B cell (primary cell): Measurements from ENCODE around the gene KLHL35. TPM values are rescaled to one million over a fixed set of nuclear protein-coding genes. Genes with fewer than 3 reads are reported as not detected.

Experiments
- ATAC-seq: fragments of 200-7000 bp; cut with Tn5 transposase; one replicate; pipeline ENCODE4 v1.10.0; 2021; ENCODE audit warnings: low read depth, mild to moderate bottlenecking, moderate number of reproducible peaks, moderate library complexity
- CTCF ChIA-PET: fragments of 350-600 bp; sonication (Branson Sonifier 250); formaldehyde crosslinking; loops from one replicate; lab custom pipeline; 2021; ENCODE audit warnings: antibody characterized with exemption, inconsistent platforms; lab: Charles Lee
- POLR2A ChIA-PET: fragments of 350-600 bp; sonication (Branson Sonifier 250); formaldehyde crosslinking; loops from one replicate; lab custom pipeline; 2021; ENCODE audit warnings: antibody characterized with exemption; lab: Charles Lee
- DNase-seq: peaks from one replicate; pipeline ENCODE4 v3.0.0; 2013
- H2AFZ ChIP-seq: 2 replicates; pipeline ENCODE4 v1.6.1; 2012; ENCODE audit warnings: mild to moderate bottlenecking, low read depth, low read length; ENCODE audit not compliant: insufficient read depth, poor library complexity, severe bottlenecking
- H3K27ac ChIP-seq, 2 donors: 1 replicate in 1 of 2; 2 replicates in 1 of 2; pipeline ENCODE4 v1.5.1; 2012 to 2013; ENCODE audit warnings: low read length in 2 of 2, mild to moderate bottlenecking in 2 of 2, moderate library complexity in 1 of 2
- H3K27me3 ChIP-seq, 4 experiments: fragments of 200-600 bp in 1 of 4; sonication (generic) in 1 of 4; replicated peaks in 1 of 4; 1 replicate in 2 of 4; 2 replicates in 2 of 4; pipeline versions ENCODE4 v1.6.1 to v1.7.0; 2013 to 2016; ENCODE audit warnings: low read length in 3 of 4, mild to moderate bottlenecking in 2 of 4, mixed read lengths in 1 of 4, moderate library complexity in 1 of 4; ENCODE audit not compliant: insufficient read depth in 4 of 4, control insufficient read depth in 3 of 4; ENCODE audit errors: control extremely low read depth in 1 of 4
- H3K36me3 ChIP-seq, 2 experiments: replicated peaks in 1 of 2; 1 replicate in 1 of 2; 2 replicates in 1 of 2; pipeline versions ENCODE4 v1.6.1 to v1.7.1; 2013; ENCODE audit warnings: low read length in 1 of 2; ENCODE audit not compliant: insufficient read depth in 2 of 2, control insufficient read depth in 1 of 2; ENCODE audit errors: control extremely low read depth in 1 of 2, extremely low read depth in 1 of 2
- H3K4me1 ChIP-seq, 2 donors: fragments of 200-600 bp in 1 of 2; sonication (generic) in 1 of 2; 1 replicate in 1 of 2; 2 replicates in 1 of 2; pipeline versions ENCODE4 v1.5.1 to v1.6.1; 2013 to 2017; ENCODE audit warnings: low read length in 2 of 2; ENCODE audit not compliant: control insufficient read depth in 2 of 2, insufficient read depth in 2 of 2
- H3K4me2 ChIP-seq: replicated peaks from 2 replicates; pipeline ENCODE3; 2012; ENCODE audit warnings: mild to moderate bottlenecking, low read depth, low read length; ENCODE audit not compliant: poor library complexity, severe bottlenecking
- H3K4me3 ChIP-seq, 5 experiments: fragments of 200-600 bp in 1 of 5; sonication (generic) in 1 of 5; 1 replicate in 3 of 5; 2 replicates in 2 of 5; pipeline versions ENCODE4 v1.5.1 to v1.7.0; 2011 to 2016; ENCODE audit warnings: low read length in 4 of 5, mild to moderate bottlenecking in 4 of 5, low read depth in 2 of 5, control low read depth in 1 of 5, moderate library complexity in 1 of 5; ENCODE audit not compliant: insufficient read depth in 1 of 5; ENCODE audit errors: control extremely low read depth in 1 of 5, extremely low read depth in 1 of 5
- H3K79me2 ChIP-seq: fragments of 200-600 bp; sonication (generic); one replicate; pipeline ENCODE4 v1.6.0; 2016; ENCODE audit warnings: low read length; ENCODE audit not compliant: control insufficient read depth, insufficient read depth
- H3K9ac ChIP-seq: fragments of 200-600 bp; sonication (generic); 2 replicates; pipeline ENCODE4 v1.6.1; 2017; ENCODE audit warnings: mild to moderate bottlenecking, low read length, moderate library complexity
- H3K9me3 ChIP-seq, 3 donors: one replicate each; pipeline versions ENCODE4 v1.6.1 to v1.7.1; 2013; ENCODE audit warnings: low read length in 2 of 3; ENCODE audit not compliant: control insufficient read depth in 2 of 3, insufficient read depth in 1 of 3; ENCODE audit errors: control extremely low read depth in 1 of 3
- H4K20me1 ChIP-seq: 2 replicates; pipeline ENCODE4 v1.6.0; 2012; ENCODE audit warnings: mild to moderate bottlenecking, low read length; ENCODE audit not compliant: insufficient read depth, control insufficient read depth, poor library complexity, severe bottlenecking
- H3K27ac Mint-ChIP-seq: one replicate; pipeline ENCODE4 v1.8.0; 2021; ENCODE audit warnings: mixed read lengths
- H3K27me3 Mint-ChIP-seq: one replicate; pipeline ENCODE4 v1.8.0; 2021; ENCODE audit warnings: mixed read lengths
- H3K4me1 Mint-ChIP-seq: one replicate; pipeline ENCODE4 v1.8.0; 2021; ENCODE audit warnings: mixed read lengths
- H3K4me3 Mint-ChIP-seq: one replicate; pipeline ENCODE4 v1.8.0; 2021; ENCODE audit warnings: mixed read lengths
- H3K9me3 Mint-ChIP-seq: one replicate; pipeline ENCODE4 v1.8.0; 2022; ENCODE audit warnings: mixed read lengths; ENCODE audit not compliant: insufficient read depth
- CTCF ChIP-seq: fragments of 200-600 bp; IDR thresholded peaks from one replicate; pipeline ENCODE4 v1.8.0; 2022; ENCODE audit warnings: antibody characterized with exemption, mild to moderate bottlenecking
- EZH2 ChIP-seq: IDR thresholded peaks from 2 replicates; pipeline ENCODE4 v1.6.1; 2012; ENCODE audit warnings: borderline replicate concordance, low read depth, mild to moderate bottlenecking, moderate library complexity, low read length; ENCODE audit not compliant: insufficient read depth, poor library complexity, severe bottlenecking
- WGBS: methylation state at CpG from one replicate; pipeline ENCODE4 v1.1.5; 2013; ENCODE audit warnings: missing lambda C conversion rate; ENCODE audit not compliant: insufficient coverage; 5-methylcytosine and 5-hydroxymethylcytosine counted together
- intact Hi-C: fragments of 100-400 bp; cut with micrococcal nuclease; formaldehyde crosslinking; loops from one replicate; pipeline ENCODE4 v1.10.0; 2022
- polyA plus RNA-seq: library from polyadenylated mRNA; depleted of rRNA; stranded (reverse); fragments of >200 nt; gene quantifications from 2 replicates; pipeline ENCODE4 v1.2.3, GENCODE V29; 2012
- total RNA-seq, 2 donors: library from RNA; stranded (reverse); fragments of 120-200 nt in 1 of 2; gene quantifications; 1 replicate in 1 of 2; 2 replicates in 1 of 2; pipeline versions ENCODE4 v1.2.3 to v1.2.4, GENCODE V29; 2013 to 2022

Gene KLHL35
- total and polyA plus RNA-seq, 2 donors (not counting 1 experiment from before 2014, with no cell fraction given) = 0.55 to 0.59 TPM

- ChIA-PET CTCF (interaction anchor here (0.7 to 13.7 kb wide), 25 partner anchors 8 to 375 kb away, joined by 3 to 347 read pairs (median 3); partner anchors contain the start of gene GDPD5), POLR2A (no interaction called here)
- peak overlapping the region; percentile 23 for H2AFZ ChIP-seq
- no peak overlapping the region for H3K27ac Mint-ChIP-seq
- TF ChIP-seq EZH2 (no peak), CTCF (peak; percentile 98)
- intact Hi-C loops = loop anchor here (1.0 to 5.0 kb wide), 2 partner anchors 56 to 242 kb away; no protein-coding TSS in a partner anchor
- H3K9me3 ChIP-seq = no peaks in the 10 kb centered on the region
- H3K9ac ChIP-seq = no peak overlapping the region
- H3K27me3 ChIP-seq = peaks cover 0 to 10% (median 2%) of the 10 kb centered on the region in 4 experiments
- no peaks in the 10 kb centered on the region for H3K9me3 Mint-ChIP-seq
- H3K4me2 ChIP-seq = peak overlapping the region; percentile 18
- H3K4me1 Mint-ChIP-seq = peaks cover 2% of the 10 kb centered on the region
- H3K27ac ChIP-seq = no peak overlapping the region
- 0% methylated on average over 6 of the region's 24 CpGs for WGBS
- no peaks in the 10 kb centered on the region for H3K79me2 ChIP-seq
- no peaks in the 10 kb centered on the region for H4K20me1 ChIP-seq
- ATAC-seq (peak; percentile 67), DNase-seq (peak; percentile 86)
- H3K27me3 Mint-ChIP-seq = peaks cover 6% of the 10 kb centered on the region
- no peak overlapping the region for H3K4me3 Mint-ChIP-seq
- H3K36me3 ChIP-seq = no peaks in the 10 kb centered on the region
- no peak overlapping the region for H3K4me3 ChIP-seq
- H3K4me1 ChIP-seq = peaks cover 4 to 6% of the 10 kb centered on the region in 2 donors
Observed at GRCh38 chr11:75384438-75385080, 48.4 kb downstream of the KLHL35 start.

GRCh38 chr11:75383246-75383645 is 49.8 kb downstream of the KLHL35 start:
- POLR2A ChIA-PET = no interaction called here

More at GRCh38 chr11:75383246-75383645, 49.8 kb downstream of the KLHL35 start:
- WGBS = 40% methylated on average over 3 of the region's 3 CpGs
- Histone ChIP-seq H3K4me1 (peaks cover 0 to 2% of the 10 kb centered on the region in 2 donors), H3K27me3 (peaks cover 0 to 3% (median 1%) of the 10 kb centered on the region in 4 experiments), H3K9me3 (no peaks in the 10 kb centered on the region), H3K27ac (no peak overlapping the region), H4K20me1 (no peaks in the 10 kb centered on the region), H3K4me3 (no peak overlapping the region), H3K36me3 (no peaks in the 10 kb centered on the region), H3K9ac (no peak overlapping the region), H2AFZ (no peak overlapping the region), H3K4me2 (no peak overlapping the region), H3K79me2 (no peaks in the 10 kb centered on the region)
- TF ChIP-seq CTCF (no peak), EZH2 (no peak)
- peaks cover 6% of the 10 kb centered on the region for H3K27me3 Mint-ChIP-seq
- CTCF ChIA-PET = interaction anchor here (1.2 to 13.7 kb wide), 6 partner anchors 11 to 148 kb away, joined by 4 to 347 read pairs (median 11); no protein-coding TSS in a partner anchor
- DNase-seq (no peak), ATAC-seq (no peak)
- H3K4me3 Mint-ChIP-seq = no peak overlapping the region
- H3K9me3 Mint-ChIP-seq = no peaks in the 10 kb centered on the region
- H3K27ac Mint-ChIP-seq = no peak overlapping the region
- intact Hi-C loops = loop anchor here (5.0 kb wide), 1 partner anchor 241 kb away; no protein-coding TSS in a partner anchor
- H3K4me1 Mint-ChIP-seq = peaks cover 2% of the 10 kb centered on the region
